H1 (cell line): ENCODE results near the gene FAM234A. TPM values are rescaled to one million over a fixed set of nuclear protein-coding genes. Genes with fewer than 3 reads are reported as not detected.

ENCODE experiments used
- BCL11A ChIP-seq, 2 experiments: IDR thresholded peaks; one replicate each; pipeline ENCODE4 v1.6.1; 2011; ENCODE audit warnings: low read depth in 2 of 2, low read length in 2 of 2, mild to moderate bottlenecking in 2 of 2
- CEBPB ChIP-seq: IDR thresholded peaks from 2 replicates; pipeline ENCODE4 v1.6.1; 2012; ENCODE audit warnings: low read depth, low read length
- CHD2 ChIP-seq: IDR thresholded peaks from 2 replicates; pipeline ENCODE4 v1.6.1; 2012; ENCODE audit warnings: low read length, improper control_type of control experiment
- CTBP2 ChIP-seq: IDR thresholded peaks from 2 replicates; pipeline ENCODE4 v1.7.0; 2011; ENCODE audit warnings: borderline replicate concordance, mild to moderate bottlenecking, moderate library complexity, mixed read lengths, low read length; ENCODE audit not compliant: insufficient read depth, insufficient read length
- GTF2F1 ChIP-seq: IDR thresholded peaks from 2 replicates; pipeline ENCODE4 v1.6.1; 2012; ENCODE audit warnings: low read depth, low read length, improper control_type of control experiment, borderline replicate concordance
- KDM5A ChIP-seq: fragments of 200-600 bp; IDR thresholded peaks from 2 replicates; pipeline ENCODE4 v1.7.1; 2012; ENCODE audit warnings: mild to moderate bottlenecking, low read length, inconsistent platforms, mixed read lengths
- NANOG ChIP-seq: IDR thresholded peaks from 2 replicates; pipeline ENCODE4 v1.6.1; 2011; ENCODE audit warnings: low read length, low read depth, mild to moderate bottlenecking, inconsistent platforms; ENCODE audit not compliant: insufficient read depth, poor library complexity, severe bottlenecking
- RFX5 ChIP-seq: IDR thresholded peaks from 2 replicates; pipeline ENCODE4 v1.6.1; 2011; ENCODE audit warnings: low read depth, low read length, improper control_type of control experiment, borderline replicate concordance
- SRF ChIP-seq: IDR thresholded peaks from 2 replicates; pipeline ENCODE4 v1.6.1; 2011; ENCODE audit warnings: mild to moderate bottlenecking, low read depth, low read length, moderate library complexity
- TAF7 ChIP-seq: optimal IDR thresholded peaks from 2 replicates; pipeline ENCODE3; 2011; ENCODE audit warnings: low read depth, mild to moderate bottlenecking, inconsistent platforms, low read length, moderate library complexity, borderline replicate concordance
- TEAD4 ChIP-seq: IDR thresholded peaks from 2 replicates; pipeline ENCODE4 v1.6.1; 2012; ENCODE audit warnings: low read depth, low read length, inconsistent platforms, mixed read lengths
- ZNF274 ChIP-seq: IDR thresholded peaks from 2 replicates; pipeline ENCODE4 v1.7.0; 2012; ENCODE audit warnings: low read length, borderline replicate concordance; ENCODE audit errors: extremely low read depth
- polyA plus RNA-seq, 7 experiments: library from polyadenylated mRNA; depleted of rRNA in 3 of 7; stranded (reverse) in 5 of 7; unstranded in 2 of 7; fragments of >200 nt in 5 of 7; fragments of 200-250 nt in 2 of 7; gene quantifications; 1 replicate in 5 of 7; 2 replicates in 1 of 7; 4 replicates in 1 of 7; pipeline versions ENCODE4 v1.2.1 to v1.2.3, GENCODE V29; 2011 to 2013; ENCODE audit warnings: missing spikeins in 2 of 7, mixed read lengths in 2 of 7
- total RNA-seq: library from RNA; stranded (reverse); fragmentation: NEBNext Ultra II Directional; extraction: Animal tissue kit (Norgen Biotek cat#: 25700); gene quantifications from 2 replicates; pipeline ENCODE4 v1.2.1, GENCODE V29; 2021

FAM234A gene
- total and polyA plus RNA-seq, 2 of the 8 experiments (the other 6 are each of a cell fraction or from before 2014, with no cell fraction given): 80.6 to 104 TPM

GRCh38 chr16:252366-253337 is 18.0 kb downstream of the FAM234A start (continued):
- no peak for TF ChIP-seq TAF7
- TF ChIP-seq RFX5: no peak
- TF ChIP-seq CTBP2: no peak
- no peak for TF ChIP-seq ZNF274
- no peak for TF ChIP-seq CEBPB
- no peak for TF ChIP-seq SRF
- no peak for TF ChIP-seq NANOG
- TF ChIP-seq CHD2: no peak
- no peak for TF ChIP-seq TEAD4
- no peak for TF ChIP-seq BCL11A (IDR thresholded peaks at IDR 0.05; ENCODE audit: low read depth in 2 of 2, low read length in 2 of 2)
- TF ChIP-seq GTF2F1: no peak
- no peak for TF ChIP-seq KDM5A
